Superior temporal gyrus (tissue), 1 donor: ENCODE results near the gene BPHL.
A peak's percentile ranks its signal among the peaks of the same experiment; 100 is the strongest.
"Not testable (repeated sequence)": the region's sequence is repeated elsewhere in the genome, so short reads cannot be mapped to it uniquely, and the experiment has no call there.

Experiments used
- DNase-seq: peaks from one replicate; pipeline ENCODE4 v3.0.0-alpha.2; 2016; ENCODE audit errors: extremely low spot score

Gene BPHL

DNA sequence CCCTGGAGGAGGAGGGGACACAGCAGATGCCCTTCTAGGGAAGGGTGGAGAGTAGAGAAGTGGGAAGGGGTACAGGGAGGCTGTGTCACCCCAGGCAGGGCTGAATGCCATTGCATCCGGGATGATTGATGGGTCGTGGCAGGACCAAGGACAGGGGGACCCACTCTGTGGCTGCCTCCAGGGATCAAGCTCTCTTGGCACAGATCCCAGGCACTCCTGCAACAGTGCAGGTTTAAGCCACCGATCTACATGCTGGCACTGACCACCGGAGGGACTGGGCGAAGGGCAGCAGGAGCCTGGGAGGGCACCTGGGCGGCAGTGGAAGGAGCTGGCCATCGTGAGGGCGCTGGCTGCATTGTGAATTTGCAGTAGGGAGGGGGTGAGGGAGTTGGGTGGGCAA lies 61.4 kb downstream of the BPHL start:
- DNase-seq = not testable (repeated sequence)

DNA sequence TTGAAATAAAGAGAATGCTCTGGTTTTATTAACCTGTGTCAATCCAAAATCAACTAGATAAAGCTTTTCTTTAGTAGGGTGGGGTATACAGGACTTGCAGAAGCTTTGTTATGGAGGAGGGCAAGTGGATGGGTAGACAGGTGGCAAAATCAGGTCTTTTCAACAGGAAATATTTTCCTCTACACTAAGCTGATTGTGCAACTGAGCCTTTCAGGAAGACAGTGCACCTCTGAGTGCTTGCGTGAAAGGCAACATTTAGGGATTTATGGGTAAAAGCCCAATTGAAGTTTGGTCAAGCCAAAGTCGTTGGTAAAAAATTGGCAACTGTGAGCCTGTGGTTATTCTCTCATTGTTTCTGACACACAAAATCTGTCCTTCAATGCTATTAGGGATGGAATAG lies 62.6 kb downstream of the BPHL start:
- no peak for DNase-seq

DNA sequence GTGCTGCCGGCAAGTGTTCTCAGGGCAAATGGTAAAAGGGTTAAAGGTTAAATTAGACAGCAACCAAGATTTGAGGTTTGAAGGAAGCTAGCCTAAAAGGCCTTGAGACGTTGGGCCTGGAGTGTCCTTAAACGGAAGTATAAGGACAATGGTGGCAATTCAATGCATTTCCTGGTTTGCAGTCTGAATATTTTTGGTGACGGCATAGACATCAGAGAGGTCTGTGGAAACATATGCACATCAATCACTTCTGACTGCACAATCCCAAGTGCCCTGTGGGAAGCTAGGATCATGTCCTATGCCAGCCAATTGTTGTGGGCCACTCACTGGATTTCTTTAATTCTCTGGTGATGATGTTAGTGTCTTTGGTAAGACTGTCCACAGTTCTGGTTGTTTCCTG lies 64.6 kb downstream of the BPHL start:
- DNase-seq = no peak

DNA sequence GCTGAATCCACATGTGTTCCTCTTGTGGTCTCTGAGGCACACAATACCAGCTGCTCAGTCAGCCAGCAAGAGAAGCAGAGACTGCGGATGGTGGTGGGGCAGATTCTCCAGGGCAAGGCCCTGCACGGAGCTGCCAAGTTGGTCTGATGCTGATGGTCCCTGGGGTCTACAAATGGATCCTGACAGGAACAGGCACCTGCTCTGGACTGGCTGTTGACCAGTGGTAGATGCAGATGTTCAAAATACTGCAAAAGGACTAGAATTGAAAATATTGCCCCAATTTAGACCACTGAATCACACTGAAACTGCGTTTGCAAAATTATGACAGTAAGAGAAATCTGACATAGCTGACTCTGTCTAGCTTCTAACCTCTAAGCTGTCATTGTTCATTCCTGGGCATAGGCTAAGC lies 68.5 kb downstream of the BPHL start:
- no peak for DNase-seq

DNA sequence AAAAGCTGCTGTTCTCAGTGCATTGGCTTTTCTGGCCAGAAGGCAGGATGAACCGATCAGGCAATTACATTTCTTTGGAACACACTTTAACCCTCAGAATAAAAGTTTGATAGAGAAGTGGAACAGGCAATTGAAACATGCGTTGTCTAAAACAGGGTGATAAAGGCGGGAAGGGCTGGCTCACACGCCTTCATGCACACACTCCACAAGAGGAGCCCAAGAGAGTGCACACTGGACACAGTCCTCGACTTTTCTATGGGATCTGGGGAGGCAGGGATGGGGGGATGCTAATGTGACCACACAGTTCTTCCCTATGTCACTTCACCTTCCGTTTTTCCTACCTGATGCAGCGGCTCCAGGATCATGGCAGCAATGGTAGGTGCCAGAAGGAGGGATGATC lies 69.8 kb downstream of the BPHL start:
- no peak for DNase-seq

DNA sequence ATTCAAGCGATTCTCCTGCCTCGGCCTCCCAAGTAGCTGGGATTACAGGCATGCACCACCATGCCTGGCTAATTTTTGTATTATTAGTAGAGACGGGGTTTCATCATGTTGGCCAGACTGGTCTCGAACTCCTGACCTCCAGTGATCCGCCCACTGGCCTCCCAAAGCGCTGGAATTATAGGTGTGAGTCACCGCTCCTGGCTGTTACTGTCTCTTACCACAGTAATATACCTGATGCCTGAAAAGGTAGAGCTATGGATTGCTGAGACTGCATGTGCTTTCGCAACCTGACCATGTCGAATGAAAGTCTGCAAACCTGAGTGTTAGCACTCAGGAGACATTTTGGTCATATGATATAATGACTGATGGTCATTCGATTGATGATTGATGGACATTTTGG lies 70.7 kb downstream of the BPHL start:
- not testable (repeated sequence) for DNase-seq

DNA sequence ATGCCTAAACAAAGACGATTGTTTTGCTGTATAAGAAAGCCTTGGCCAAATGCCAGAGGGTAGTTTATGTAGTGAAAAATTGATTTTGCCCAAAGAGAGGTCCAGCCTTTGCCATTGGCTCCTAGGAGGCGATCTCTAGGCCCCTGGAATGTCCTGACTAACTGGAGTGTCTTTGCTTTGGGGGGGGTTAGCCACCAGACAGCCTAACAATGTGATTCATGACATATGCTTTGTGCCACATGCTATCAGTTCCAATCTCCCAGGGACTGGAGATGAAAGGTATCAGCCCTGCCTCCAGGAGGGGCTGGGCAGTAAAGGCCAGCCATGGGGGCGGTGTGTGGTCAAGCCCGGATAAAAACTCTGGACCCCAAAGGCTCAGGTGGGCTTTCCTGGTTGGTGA lies 71.5 kb downstream of the BPHL start:
- DNase-seq = no peak

DNA sequence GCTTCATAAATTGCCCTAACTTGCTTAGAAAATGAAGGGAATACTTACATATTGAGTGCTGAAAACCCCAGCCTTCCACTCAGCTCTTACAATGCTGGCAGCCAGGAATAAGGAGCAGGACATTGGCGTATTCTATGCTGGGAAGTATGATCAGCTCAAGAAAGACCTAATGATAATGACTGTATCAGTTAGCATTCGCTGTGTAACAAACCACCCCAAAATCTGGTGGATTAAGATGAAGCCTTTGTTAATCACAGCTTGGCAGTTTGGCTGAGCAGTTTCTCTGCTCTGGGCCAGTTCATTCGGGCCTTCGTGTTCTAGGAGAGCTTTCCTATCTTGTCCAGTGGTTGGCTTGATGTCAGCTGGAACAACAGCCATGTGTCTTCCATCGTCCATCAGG lies 72.3 kb downstream of the BPHL start:
- no peak for DNase-seq

DNA sequence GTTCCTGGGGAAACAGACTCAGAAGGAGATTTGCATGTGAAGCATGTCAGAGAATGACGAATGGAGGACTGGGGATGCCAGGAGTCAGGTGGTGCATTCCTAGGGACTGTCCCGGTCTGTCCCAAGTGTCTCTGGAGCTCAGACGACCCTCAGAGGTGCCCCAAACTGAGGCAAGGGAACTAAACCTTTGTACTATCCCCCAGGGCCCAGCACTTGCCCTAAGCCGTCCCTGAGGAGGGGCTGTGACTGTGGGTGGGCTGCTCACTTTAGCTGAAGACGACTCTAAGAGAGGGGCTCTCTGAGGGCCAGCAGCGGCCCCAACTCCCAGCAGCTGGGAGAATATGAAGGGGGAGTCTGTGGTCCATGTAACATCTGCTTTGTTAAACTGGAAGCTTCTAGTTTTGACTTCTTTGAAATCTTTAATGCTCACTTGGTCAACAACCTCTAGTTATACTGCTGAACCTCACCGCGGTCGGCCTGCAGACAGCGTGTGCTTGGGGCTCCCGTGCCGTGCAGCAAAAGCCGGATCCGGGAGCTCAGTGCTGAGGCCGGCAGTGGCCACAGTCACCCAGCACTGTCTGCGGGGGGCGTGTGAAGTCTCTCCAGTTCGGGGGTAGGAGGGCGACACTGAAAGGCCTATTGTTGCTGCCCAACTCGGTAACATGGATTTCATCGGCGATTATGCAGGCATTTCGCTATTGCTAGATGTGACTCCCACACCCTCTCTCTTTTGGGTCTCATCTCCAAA lies 74.8 kb downstream of the BPHL start:
- DNase-seq = no peak

DNA sequence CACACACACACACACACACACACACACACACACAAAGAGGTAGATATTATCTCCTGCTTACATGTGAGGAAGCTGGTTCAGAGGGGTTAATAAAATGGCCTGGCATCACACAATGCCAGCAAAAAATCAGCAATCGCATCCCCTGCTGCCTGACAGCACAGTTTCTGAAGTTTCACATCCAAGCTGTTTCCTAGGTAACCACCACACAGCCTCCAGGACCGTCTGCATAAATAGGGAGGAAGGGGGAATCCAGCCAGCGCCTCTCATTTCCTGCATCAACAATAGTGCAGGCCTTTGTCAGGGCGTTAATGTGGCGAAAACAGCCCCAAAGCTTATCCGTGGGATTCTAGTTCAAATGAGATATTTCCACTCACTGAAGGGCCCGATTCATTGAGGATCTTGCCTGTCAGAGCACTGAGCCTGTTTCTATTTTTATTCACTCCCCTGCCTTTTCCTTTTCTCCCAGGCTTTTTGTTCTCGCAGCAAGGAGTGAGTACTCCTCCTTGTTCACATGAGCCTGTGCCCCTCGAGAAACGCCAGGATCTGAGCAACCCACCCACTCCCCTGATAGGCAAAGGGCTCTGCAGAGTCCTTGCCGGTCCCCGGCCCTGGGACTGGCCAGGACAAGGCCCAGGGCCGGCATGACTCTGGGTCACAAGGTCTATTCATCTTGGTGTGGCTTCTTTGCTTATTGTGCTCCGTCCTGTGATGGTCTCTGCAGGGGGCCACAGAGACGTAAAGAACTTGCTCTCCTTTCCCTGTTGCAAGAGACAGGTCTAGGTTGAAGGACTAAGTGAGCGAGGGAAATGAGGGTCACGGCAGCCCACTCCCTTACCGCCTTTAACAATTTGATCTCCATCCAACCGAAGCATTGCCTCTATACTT lies 76.3 kb downstream of the BPHL start:
- DNase-seq = peak; percentile 83

DNA sequence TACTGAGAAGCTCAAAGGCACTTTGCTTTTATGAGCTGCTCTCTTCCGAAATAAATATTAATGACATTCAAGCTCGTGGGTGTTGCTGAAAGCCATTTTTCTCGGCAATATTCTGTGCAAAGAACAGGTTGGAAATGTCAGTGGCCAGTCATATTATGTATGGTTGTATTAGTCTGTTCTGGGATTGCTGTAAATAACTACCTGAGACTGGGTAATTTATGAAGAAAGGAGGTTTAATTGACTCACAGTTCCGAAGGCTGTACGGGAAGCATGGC lies 76.8 kb downstream of the BPHL start:
- DNase-seq = no peak

DNA sequence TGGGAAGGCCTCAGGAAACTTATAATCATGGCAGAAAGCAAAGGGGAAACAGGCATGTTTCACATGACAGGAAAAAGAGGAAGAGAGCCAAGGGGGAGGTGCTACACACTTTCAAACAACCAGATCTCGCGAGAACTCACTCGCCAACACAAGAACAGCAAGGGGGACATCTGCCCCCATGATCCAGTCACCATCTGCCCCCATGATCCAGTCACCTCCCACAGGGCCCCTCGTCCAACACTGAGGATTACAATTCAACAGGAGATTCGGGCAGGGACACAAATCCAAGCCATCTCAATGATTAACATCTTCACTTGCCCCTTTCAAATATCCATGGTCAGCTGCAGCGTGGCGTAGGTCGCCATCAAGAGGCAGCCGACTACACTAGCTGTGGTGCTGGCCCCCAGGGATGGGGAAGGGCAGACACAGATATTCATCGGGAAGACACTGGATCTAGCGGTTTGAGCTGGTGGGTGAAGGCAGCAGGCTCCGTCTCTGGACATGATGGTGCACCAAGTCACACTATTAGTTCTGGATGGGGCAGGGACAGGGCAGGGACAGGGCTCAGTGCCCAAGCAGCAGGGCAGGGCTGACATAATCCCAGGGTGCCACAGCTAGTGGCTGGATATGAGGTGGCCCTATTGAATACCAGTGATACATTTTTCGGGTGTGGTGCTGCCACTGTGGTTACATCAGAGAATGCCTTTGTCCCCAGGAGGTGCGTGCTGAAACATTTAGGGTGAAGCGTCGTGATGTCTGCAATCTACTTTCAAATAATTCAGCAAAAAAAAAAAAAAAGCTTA lies 77.4 kb downstream of the BPHL start:
- peak; percentile 45 for DNase-seq

DNA sequence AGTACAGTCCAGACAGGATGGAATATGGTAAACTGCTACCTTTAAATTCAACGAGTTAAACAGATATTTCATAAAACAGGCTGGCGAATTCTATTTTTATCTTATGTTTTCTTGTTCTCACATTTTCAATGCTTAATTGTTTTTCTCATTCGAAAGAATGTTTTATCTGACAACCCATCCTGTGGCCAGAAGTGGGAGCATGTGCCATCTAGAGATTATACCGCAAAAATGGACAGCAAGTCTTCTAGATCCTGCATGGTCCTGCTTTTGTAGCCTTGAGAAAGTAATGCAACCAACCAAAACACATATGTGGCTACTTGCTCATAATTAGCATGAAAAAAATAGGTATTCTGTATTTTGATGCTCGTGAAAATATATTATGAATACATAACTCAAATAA lies 78.3 kb downstream of the BPHL start:
- DNase-seq = no peak

DNA sequence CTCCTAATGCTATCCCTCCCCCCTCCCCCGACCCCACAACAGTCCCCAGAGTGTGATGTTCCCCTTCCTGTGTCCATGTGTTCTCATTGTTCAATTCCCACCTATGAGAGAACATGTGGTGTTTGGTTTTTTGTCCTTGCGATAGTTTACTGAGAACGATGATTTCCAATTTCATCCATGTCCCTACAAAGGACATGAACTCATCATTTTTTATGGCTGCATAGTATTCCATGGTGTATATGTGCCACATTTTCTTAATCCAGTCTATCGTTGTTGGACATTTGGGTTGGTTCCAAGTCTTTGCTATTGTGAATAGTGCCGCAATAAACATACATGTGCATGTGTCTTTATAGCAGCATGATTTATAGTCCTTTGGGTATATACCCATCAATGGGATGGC lies 79.2 kb downstream of the BPHL start:
- not testable (repeated sequence) for DNase-seq

DNA sequence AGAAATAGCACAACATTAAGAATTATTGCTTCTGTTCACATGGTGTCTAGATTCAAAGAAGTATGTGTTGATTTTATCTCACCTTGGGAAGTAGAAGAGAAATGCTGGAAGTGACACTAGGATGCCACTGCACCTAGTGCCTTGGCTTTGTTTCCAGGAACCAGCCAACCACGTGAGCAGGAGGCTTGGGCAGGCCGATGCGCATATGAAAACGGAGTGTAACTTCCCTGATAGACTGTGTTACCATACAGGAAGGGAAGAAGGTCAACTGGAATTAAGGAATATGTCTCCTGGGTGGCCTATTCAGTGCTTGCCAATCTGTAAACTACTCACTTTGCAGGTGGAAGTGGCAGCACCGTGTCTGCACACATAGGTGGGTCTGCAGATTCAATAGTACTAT lies 80.9 kb downstream of the BPHL start:
- DNase-seq = no peak

DNA sequence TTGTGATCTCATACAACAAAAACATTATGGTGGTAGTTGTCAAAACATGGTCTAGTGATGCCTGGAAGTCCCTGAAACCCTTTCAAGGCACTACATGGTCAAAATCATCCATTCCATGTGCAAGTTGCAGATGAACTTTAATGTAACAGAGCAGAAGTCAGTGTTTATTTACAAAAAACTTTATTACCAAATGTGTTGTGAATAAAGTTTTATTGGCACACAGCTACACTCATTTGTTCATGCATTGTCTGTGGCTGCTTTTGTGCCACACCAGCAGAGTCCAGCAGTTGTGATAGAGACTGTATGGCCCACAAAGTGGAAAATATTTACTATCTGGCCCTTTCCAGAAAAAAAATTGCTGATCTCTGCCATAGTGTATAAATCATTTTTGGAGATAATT lies 82.2 kb downstream of the BPHL start:
- DNase-seq = no peak

DNA sequence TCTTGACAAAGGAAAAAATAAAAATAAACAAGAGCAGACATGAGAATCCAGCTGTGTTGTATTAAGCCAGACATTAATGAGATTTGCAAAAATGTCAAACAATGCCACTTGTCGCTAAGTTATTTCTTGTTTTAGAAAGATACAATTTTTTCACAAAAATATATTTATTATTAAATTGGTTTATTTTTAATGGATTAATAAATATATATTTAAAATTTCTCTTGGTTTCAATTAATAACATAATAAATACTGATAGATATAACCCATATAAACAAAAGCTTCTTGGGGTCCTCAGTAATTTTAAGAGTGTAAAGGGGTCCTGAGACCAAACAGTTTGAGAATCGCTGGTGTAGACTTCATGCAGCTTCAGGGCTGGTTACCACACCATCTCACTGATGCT lies 82.9 kb downstream of the BPHL start:
- no peak for DNase-seq
